ENCODE measurements around the gene SCNM1.

The SCNM1 gene
- long read RNA-seq, donor 1, transcript SCNM1-202 (7 exons, 2,016 nt), result major isoform, 12 of 22 reads
- long read RNA-seq, donor 1, transcript SCNM1-203 (2 exons, 619 nt), result minor isoform, 5 of 22 reads
- long read RNA-seq, donor 1, partial matches to known transcripts, result 0 of 22 reads
- long read RNA-seq, donor 1, other reads (novel, unspliced or antisense), result 0 of 22 reads
- long read RNA-seq, donor 2, partial matches to known transcripts, result 11 of 47 reads
- long read RNA-seq, donor 2, other reads (novel, unspliced or antisense), result 27 of 47 reads
- long read RNA-seq, donor 3, transcript SCNM1-202 (7 exons, 2,016 nt), result major isoform, 5 of 19 reads
- long read RNA-seq, donor 3, partial matches to known transcripts, result 5 of 19 reads
- long read RNA-seq, donor 3, other reads (novel, unspliced or antisense), result 0 of 19 reads
- long read RNA-seq, donor 4, transcript SCNM1-202 (7 exons, 2,016 nt), result major isoform, 13 of 19 reads
- long read RNA-seq, donor 4, partial matches to known transcripts, result 0 of 19 reads
- long read RNA-seq, donor 4, other reads (novel, unspliced or antisense), result 0 of 19 reads
- long read RNA-seq, donor 5, transcript SCNM1-202 (7 exons, 2,016 nt), result major isoform, 17 of 26 reads
- long read RNA-seq, donor 5, partial matches to known transcripts, result 0 of 26 reads
- long read RNA-seq, donor 5, other reads (novel, unspliced or antisense), result 0 of 26 reads
- long read RNA-seq, donor 6, transcript SCNM1-202 (7 exons, 2,016 nt), result major isoform, 10 of 14 reads
- long read RNA-seq, donor 6, partial matches to known transcripts, result 0 of 14 reads
- long read RNA-seq, donor 6, other reads (novel, unspliced or antisense), result 0 of 14 reads
- long read RNA-seq, donor 7, transcript SCNM1-203 (2 exons, 619 nt), result minor isoform, 8 of 24 reads
- long read RNA-seq, donor 7, transcript SCNM1-202 (7 exons, 2,016 nt), result major isoform, 11 of 24 reads
- long read RNA-seq, donor 7, partial matches to known transcripts, result 0 of 24 reads
- long read RNA-seq, donor 7, other reads (novel, unspliced or antisense), result 0 of 24 reads
- long read RNA-seq, donor 8, transcript SCNM1-202 (7 exons, 2,016 nt), result major isoform, 15 of 23 reads
- long read RNA-seq, donor 8, partial matches to known transcripts, result 0 of 23 reads
- long read RNA-seq, donor 8, other reads (novel, unspliced or antisense), result 0 of 23 reads

GRCh38 chr1:151165738-151166504 lies at the start of gene SCNM1, which contains the start of gene LYSMD1:
Gene SCNM1, plus strand, starts transcription at chr1:151166144. Its CDS starts 9 bp downstream, at chr1:151166153.
Gene LYSMD1, minus strand, starts transcription at chr1:151165902. Its CDS starts 644 bp downstream, at chr1:151165258.
- peak; percentile 88 for DNase-seq

GRCh38 chr1:151124763-151125403 lies 41.1 kb upstream of the SCNM1 start:
- DNase-seq, result no peak

GRCh38 chr1:151128800-151129199 lies 37.1 kb upstream of the SCNM1 start:
- DNase-seq, result no peak

GRCh38 chr1:151130987-151131586 lies 34.9 kb upstream of the SCNM1 start:
- DNase-seq, result peak; percentile 83

- peak; percentile 89 for DNase-seq
Observed at GRCh38 chr1:151131701-151132334, 34.1 kb upstream of the SCNM1 start.

- DNase-seq, result no peak
Observed at GRCh38 chr1:151132335-151133017, 33.5 kb upstream of the SCNM1 start.

GRCh38 chr1:151133018-151133806 lies 32.7 kb upstream of the SCNM1 start:
- DNase-seq, result peak; percentile 52

- DNase-seq, result no peak
Observed at GRCh38 chr1:151134396-151134795, 31.5 kb upstream of the SCNM1 start.

- DNase-seq, result no peak
Observed at GRCh38 chr1:151134991-151135390, 31.0 kb upstream of the SCNM1 start.

- no peak for DNase-seq
Observed at GRCh38 chr1:151135433-151136385, 30.2 kb upstream of the SCNM1 start.

- no peak for DNase-seq
Observed at GRCh38 chr1:151137789-151138188, 28.2 kb upstream of the SCNM1 start.

- no peak for DNase-seq
Observed at GRCh38 chr1:151142411-151143056, 23.4 kb upstream of the SCNM1 start.

GRCh38 chr1:151143057-151143435 lies 22.9 kb upstream of the SCNM1 start:
- no peak for DNase-seq

- no peak for DNase-seq
Observed at GRCh38 chr1:151143986-151144385, 22.0 kb upstream of the SCNM1 start.

GRCh38 chr1:151144474-151145303 lies 21.3 kb upstream of the SCNM1 start:
- peak; percentile 52 for DNase-seq

All from right kidney (tissue), 9 donors.